ENCODE results near the gene SULT4A1.
"Not testable (repeated sequence)": the region's sequence is repeated elsewhere in the genome, so short reads cannot be mapped to it uniquely, and the experiment has no call there.

The SULT4A1 gene, protein sequence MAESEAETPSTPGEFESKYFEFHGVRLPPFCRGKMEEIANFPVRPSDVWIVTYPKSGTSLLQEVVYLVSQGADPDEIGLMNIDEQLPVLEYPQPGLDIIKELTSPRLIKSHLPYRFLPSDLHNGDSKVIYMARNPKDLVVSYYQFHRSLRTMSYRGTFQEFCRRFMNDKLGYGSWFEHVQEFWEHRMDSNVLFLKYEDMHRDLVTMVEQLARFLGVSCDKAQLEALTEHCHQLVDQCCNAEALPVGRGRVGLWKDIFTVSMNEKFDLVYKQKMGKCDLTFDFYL

DNA sequence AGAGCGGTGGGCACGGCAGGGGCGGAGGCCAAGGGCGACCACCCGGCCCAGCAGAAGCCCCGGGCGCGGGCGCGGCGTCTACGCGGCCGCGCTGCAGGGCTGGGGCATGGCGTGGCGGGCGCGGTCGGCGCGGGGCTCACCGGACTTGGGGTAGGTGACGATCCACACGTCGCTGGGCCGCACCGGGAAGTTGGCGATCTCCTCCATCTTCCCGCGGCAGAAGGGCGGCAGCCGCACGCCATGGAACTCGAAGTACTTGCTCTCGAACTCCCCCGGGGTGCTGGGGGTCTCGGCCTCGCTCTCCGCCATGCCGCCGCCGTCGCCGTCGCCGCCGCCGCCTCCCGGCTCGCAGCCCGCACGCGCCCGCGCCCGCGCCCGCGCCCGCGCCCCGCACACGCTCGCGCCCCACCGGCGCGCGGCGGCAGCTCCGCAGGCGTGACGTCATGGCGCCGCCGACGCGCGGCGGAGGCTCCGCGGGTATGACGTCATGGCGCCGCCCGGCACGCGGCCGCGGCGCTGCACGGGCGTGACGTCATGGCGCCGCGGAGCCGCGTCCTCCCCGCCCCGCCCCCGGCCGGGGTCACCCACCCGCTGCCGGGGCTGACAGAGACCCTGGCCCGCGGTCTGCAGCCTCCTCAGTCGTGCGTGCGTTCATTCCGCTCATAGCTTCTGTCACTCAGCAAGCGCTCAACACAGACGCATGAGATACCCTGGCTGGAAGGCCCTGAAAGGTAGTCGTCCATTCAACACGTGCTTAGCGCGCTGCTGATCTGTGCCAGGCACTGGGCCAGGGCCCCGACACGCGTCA is at the start of gene SULT4A1:
TSS of gene SULT4A1 (minus strand) at position 440 of the 808 bp plus-strand sequence. CDS start at position 309, 131 bp downstream.
- no peak for DNase-seq (ENCODE audit: low read depth, low spot score)

DNA sequence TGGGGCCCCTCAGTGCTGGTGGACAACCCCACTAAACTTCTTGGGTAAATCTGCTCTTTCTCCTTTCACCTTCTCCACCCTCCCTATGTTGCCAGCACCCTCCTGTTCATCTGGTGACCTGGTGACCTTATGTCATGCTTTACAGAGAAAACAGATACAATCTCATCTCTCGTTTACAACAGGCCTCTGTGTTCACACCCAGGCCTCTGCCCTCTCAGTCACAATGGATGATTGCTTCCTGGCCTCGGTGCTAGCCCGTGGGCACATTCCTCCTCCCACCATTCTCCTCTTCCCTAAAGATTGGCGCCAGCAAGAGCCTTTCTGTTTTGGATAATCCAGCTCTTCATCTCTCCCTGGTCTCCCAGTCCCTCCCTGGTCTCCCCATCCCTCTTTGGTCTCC is 49.0 kb upstream of the SULT4A1 start:
- no peak for DNase-seq (ENCODE audit: low read depth, low spot score)

DNA sequence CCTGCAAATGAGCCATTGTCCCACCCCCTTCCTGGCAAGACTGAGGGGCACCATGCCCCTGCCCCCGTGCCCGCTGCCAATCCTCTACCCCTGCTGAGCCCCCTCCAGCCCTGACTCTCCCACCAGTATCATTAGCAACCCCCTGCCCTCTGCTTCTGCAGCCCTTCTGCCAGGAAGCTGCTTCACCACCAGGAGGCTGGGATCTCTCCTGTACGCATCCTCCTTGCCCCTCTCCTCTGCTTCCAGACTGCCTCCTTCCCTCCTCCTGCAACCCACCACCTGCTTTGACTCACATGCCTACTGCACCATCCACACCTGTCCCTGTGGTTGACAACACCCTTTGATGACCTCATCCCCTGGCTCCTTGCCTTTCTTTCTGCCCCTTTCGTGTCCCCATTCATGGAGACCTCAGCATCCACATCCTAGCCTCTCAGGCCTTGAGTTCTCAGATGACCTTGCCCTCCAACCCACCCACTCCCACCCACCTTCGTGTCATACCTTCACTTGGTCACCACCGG is 47.9 kb upstream of the SULT4A1 start:
- no peak for DNase-seq (ENCODE audit: low read depth, low spot score)

DNA sequence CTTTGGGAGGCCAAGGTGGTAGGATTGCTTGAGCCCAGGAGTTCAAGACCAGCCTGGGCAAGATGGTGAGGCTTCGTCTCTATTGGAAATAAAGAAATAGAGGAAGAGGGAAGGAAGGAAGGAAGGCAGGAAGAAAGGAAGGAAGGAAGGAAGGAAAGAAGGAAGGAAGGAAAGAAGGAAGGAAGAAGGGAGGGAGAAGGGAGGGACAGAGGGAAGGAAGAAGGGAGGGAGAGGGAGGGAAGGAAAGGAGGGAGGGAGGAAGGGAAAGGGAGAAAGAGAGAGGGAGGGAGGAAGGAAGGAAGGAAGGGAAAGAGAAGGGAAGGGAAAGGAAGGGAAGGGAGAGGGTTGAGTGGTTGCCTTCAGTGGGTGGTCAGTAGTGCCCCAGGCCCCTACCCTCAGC is 47.4 kb upstream of the SULT4A1 start:
- DNase-seq (ENCODE audit: low read depth, low spot score): no peak

GRCh38 chr22:43905681-43906080 is 43.4 kb upstream of the SULT4A1 start:
- no peak for DNase-seq (ENCODE audit: low read depth, low spot score)

GRCh38 chr22:43904412-43904811 is 42.1 kb upstream of the SULT4A1 start:
- not testable (repeated sequence) for DNase-seq (ENCODE audit: low read depth, low spot score)

DNA sequence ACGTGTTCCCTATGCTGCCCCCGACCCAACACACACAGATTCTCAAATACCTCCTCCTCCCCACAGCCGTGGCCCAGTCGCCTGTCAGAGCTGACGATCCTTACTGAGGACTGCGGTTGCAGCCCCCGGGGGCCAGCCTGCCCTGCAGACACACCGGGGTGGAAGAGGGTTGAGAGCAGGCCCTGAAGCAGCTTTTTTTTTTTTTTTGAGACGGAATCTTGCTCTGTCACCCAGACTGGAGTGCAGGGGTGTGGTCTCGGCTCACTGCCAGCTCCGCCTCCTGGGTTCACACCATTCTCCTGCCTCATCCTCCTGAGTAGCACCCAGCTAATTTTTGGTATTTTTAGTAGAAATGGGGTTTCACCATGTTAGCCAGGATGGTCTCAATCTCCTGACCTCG is 40.7 kb upstream of the SULT4A1 start:
- not testable (repeated sequence) for DNase-seq (ENCODE audit: low read depth, low spot score)

DNA sequence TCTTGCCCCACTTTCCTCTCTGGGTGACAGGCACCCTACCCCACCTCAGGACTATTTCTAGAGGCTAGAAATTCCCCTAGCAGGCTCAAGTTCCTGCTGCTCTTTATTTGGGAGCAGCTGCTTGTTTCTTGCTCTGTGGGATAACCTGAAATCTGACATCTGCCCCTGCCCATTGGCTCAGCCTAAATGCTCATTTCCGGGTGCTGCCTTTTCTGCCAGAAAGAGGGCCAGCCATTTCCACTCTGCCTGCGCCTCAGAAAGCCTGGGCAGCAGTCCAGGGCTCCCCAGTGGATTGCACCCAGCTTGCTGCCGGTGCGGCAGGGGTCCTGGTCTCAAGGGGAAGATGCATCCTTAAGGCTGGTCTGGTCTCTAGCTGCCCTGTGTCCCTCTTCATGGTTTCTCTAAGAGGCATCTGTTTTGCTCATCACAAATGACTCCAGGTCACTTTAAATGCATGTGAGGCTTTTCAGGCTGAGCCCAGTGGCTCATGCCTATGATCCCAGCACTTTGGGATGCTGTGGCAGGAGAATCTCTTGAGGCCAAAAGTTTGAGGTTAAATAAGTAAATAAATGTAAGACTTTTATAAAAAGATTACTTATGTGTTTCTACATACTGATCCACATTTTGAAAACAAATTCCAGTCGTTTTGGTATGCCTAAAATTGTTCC is 39.8 kb upstream of the SULT4A1 start:
- DNase-seq (ENCODE audit: low read depth, low spot score): peak; percentile 72

GRCh38 chr22:43900206-43900605 is 37.9 kb upstream of the SULT4A1 start:
- no peak for DNase-seq (ENCODE audit: low read depth, low spot score)

DNA sequence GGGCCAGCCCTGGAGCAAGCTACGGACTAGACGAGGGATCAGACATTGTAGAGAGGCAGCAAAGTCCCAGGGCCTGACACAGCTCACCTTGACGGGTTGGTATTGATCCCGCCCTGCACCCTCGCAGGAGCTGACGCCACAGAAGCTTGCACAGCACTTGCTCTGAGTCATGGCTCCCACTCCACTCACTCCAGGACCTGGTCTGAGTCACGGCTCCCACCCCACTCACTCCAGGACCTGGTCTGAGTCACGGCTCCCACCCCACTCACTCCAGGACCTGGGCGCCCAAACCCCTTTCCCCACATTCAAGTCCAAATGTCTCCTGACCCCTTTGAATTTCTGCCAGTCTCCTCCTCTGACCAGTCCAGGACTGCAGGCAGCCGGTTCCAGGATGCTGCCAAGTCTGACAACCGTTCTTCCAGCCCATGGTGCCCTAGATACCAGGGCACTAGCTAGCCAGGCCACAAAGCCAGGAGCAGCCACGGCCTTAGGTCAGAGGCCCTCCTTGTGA is 35.5 kb upstream of the SULT4A1 start:
- DNase-seq (ENCODE audit: low read depth, low spot score): no peak

GRCh38 chr22:43895986-43896645 is 33.8 kb upstream of the SULT4A1 start:
- no peak for DNase-seq (ENCODE audit: low read depth, low spot score)

- DNase-seq (ENCODE audit: low read depth, low spot score): no peak
These were observed 31.8 kb upstream of the SULT4A1 start for GRCh38 chr22:43894122-43894521.

DNA sequence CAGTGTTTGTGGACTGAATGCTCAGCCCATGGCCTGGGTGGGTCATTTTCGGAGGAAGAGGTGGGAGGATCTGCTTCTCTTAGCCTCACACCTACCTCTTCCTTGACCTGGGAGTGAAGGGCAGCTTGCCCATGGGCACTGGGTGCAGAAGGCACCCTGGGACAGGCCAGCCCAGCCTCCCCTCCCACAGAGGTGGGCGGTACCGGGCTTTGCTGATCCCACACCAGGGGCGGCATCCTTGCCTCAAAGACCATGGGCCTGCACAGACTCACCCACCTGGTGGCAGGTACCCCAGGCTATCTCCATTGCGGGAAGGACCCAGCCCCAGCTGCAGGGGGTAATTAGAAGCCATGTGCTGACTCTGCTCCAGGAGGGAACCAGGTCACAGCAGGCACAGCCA is 31.0 kb upstream of the SULT4A1 start:
- no peak for DNase-seq (ENCODE audit: low read depth, low spot score)

DNA sequence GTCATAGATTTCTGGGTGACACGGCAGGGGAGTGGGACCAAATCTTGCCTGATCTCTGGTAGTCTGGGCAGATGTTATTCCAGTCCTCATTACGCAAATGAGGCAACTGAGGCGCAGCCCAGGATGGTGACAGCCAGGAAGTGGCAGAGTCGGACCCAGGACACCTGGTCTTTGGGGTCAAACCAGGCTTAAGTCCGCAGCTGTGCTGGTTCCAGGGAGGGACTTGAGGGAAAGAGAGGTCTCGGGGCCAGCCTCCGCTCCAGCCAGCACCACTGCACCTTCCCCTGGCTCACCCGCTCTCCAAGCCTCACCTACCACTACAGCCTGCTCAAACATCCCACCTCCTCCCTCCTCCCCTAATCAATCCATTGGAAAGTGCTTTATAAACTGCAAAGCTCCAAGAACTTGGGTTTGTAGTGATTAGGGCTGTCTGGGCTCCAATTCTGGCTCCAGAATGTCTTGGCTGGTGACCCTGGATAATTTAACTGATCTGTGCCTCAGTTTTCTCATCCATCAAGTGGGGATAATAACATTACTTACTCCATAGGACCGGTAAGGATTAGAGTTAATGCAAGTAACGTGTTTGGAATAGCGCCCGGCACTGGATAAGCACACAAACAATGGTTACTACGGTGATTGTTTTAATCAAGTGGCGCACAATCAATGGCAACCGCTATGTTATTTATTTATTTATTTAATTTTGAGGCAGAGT is 30.0 kb upstream of the SULT4A1 start:
- no peak for DNase-seq (ENCODE audit: low read depth, low spot score)

DNA sequence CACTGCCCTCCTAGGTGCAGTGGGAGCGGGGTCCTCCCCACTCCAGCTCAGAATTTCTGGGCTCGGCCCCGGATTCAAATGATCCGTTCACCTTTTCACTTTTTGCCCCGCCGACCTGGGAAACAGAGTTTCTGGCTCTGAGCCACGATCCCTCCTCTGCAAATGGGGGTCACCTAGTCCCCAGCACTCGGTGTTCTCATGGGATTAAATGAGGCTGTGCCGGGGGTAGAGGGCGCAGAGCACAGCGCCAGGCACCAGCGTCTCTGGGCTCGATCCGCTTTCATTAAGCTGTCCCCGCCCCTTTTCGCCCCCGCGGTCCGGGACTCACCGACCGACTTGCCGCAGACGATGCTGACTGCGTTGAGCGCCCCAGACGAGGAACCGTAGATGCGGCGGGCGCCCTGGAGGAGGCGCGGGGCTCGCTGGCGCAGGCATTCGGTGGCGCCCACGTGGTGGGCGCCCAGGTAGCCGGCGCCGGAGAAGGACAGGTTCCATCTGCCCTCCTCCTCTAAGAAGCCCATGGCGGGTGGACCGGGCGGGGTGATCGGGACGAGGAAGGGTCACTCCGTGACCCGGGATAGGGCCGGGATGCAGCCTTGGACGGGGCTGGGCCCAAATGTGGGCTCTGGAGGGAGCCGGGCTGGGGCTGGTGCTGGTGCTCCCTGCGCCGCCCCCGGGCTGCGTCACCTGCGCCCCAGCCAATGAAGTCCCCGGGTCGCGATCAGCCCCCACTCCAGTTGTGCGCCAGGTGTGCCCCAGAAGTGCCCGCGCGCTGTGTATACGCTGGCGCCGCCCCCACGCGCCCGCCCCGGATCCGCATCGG is 29.3 kb upstream of the SULT4A1 start, which contains the start of gene PNPLA5:
TSS of gene PNPLA5 (minus strand) at position 654 of the 823 bp plus-strand sequence. CDS start at position 521, 133 bp downstream.
- DNase-seq (ENCODE audit: low read depth, low spot score): no peak

GRCh38 chr22:43890901-43891331 is 28.6 kb upstream of the SULT4A1 start:
- DNase-seq (ENCODE audit: low read depth, low spot score): no peak

- DNase-seq (ENCODE audit: low read depth, low spot score): no peak
These were observed 27.5 kb upstream of the SULT4A1 start for GRCh38 chr22:43889860-43890253.

DNA sequence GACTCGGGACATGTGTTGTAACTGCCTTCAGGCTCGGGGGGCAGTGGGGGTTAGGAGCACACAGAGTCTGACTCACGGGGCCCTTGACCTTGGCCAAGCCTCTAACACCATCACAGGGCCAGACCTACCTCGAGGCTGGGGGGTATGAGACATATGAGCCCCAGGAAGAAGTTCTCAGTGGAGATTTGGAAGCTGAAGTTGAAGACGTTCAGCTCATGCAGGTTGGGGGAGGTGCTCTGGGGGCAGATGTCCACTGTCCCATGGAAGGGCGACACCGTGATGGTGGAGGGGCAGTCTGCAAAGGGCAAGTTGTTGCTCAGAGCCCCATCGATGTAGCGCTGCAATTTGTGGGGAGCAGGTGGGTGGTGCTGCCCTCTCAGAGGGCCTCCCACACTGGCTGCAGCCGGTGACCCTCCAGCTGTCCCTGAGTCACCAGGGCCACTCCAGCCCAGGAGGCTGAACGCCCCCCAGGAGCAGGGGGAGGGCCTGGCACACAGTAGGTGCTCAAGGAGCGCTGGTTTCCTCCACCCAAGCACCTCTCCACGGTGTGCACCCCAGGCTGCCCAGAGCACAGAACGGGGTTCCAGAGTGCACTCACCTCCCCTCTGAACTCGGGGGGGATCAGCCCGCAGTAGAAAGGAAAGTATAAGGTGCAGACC is 27.0 kb upstream of the SULT4A1 start:
- DNase-seq (ENCODE audit: low read depth, low spot score): no peak

DNA sequence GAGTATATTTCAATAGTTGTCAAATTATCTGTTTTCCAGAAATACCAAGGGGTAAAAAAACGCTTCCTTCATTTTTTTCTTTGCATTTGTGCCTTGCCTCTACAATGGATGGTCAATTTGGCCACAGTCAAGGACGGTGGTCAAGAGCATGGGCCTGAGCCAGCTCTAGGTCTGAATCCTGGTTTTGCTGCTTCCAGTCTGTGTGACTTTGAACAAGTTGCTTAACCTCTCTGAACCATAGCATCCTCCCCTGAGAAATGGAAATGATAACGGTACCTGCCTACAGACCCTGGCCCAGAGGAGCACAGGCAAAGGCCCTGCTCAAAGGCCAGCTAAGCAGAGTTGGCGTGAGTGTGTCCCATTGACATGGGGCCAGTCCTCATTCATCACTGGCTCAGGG is 26.4 kb upstream of the SULT4A1 start:
- no peak for DNase-seq (ENCODE audit: low read depth, low spot score)
